ENCODE data around the gene TMEM9B.
"Not testable (repeated sequence)": the region's sequence is repeated elsewhere in the genome, so short reads cannot be mapped to it uniquely, and the experiment has no call there.

The TMEM9B gene

GRCh38 chr11:8971924-8972316, 7.7 kb upstream of the TMEM9B start:
- no peak for DNase-seq

DNA sequence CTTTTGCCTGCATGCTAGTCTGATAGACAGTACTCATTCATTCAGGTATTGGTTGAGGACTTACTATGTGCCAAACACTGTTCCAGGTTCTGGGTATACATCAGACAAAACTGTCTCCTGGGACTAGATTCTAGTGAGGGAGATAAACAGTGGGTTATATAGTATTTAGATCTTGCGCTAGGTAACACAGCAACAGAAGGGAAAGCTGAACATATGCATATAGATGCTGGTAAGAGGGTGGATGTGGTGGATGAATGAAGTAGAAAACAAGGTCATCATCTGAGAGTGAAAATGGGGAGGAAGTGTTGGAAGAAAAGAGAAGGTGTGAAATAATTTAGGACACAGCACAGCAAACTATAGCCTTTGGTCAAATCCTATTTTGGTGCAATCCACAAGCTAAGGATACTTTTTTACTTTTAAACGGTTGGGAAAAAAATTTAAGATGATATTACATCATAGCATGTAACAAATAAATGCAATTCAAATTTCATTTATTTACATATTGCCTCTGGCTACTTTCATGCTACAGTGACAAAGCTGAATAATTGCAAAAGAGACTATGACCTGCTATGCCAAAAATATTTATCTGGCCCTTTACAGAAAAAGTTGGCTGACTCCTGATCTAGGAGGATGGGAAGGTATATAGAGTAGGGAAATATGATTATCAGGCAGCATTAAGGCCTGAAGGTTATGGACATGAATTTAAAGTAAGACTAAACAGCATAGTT, 7.1 kb upstream of the TMEM9B start:
- DNase-seq, result no peak

- no peak for DNase-seq
Measured at GRCh38 chr11:8967184-8967583, 2.9 kb upstream of the TMEM9B start.

- DNase-seq, result no peak
Measured at GRCh38 chr11:8963569-8964323, 496 bp downstream of the TMEM9B start.

DNA sequence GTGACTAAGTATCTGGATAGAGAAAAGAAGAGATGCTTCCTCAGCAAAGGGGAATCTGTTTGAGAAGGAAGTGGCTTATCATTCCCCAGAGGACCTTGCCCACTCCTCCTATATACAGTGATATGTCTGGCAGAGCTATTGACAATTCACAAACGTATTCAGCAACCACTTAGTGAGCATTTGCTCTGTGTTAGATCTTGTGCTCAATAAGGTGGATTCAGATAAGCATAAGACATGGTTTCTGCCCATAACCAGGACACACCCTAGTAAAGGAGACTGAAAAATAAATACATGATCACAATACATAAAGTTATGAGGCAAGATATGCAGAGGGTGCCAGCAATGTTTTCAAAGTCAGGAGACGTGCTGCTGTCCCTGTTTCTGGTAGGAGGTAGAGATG, 1.4 kb downstream of the TMEM9B start:
- no peak for DNase-seq

DNA sequence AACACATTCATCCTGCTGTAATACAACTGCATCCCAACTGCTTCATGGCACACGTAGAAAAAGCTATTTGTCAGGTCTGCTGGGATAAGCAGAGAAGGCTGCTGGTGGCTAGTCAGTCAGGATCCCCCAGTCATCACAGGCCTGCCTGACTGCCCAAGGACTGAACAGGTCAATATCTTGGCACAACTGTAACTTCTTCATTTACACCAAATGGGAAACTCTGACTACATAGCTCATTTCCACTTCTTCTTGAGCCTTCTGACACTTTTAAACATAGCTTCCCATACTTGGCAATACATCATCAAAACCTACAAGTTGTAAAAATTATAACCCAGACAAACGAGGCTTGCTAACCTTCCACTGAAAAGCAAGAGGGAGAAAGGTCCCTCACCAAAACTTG, 2.8 kb downstream of the TMEM9B start:
- no peak for DNase-seq

GRCh38 chr11:8959546-8960166, 4.6 kb downstream of the TMEM9B start:
- DNase-seq, result peak; percentile 83

DNA sequence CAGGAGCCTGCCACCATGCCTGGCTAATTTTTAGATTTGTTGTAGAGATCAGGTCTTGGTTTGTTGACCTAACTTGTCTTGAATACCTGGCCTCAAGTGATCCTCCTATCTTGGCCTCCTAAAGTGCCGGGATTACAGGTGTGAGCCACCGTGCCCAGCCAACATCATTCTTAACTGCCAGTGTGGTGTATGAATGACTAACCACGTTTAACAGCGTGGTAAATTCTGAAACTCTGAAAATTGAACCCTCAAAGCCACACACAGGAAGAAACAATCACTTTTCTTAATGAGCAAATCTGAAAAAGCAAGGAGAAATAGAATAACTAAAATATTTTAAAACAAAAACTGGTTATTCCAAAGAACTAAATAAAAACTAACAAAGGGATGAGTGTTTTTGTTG, 7.4 kb downstream of the TMEM9B start:
- DNase-seq, result no peak

DNA sequence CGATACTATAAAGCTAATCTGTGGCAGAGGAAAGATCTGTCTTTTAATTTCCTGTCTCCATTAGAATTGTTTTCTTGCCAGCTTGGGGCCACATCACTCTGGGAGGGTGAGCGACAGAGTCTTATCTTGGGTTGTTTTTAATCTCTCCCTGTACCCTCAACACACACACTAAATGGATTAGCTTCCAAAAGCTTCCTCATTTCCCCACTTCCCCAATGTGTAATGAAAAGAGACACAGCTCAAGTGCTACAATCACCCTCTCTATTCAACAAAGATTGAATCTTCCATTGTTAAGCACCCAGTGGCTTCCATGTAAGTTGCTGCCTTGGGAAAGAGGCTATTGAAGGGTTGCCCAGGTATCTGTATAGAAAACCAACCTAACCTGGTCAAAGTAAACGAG, 15.4 kb downstream of the TMEM9B start:
- no peak for DNase-seq

- peak; percentile 61 for DNase-seq
Measured at GRCh38 chr11:8947230-8947943, 16.9 kb downstream of the TMEM9B start.

DNA sequence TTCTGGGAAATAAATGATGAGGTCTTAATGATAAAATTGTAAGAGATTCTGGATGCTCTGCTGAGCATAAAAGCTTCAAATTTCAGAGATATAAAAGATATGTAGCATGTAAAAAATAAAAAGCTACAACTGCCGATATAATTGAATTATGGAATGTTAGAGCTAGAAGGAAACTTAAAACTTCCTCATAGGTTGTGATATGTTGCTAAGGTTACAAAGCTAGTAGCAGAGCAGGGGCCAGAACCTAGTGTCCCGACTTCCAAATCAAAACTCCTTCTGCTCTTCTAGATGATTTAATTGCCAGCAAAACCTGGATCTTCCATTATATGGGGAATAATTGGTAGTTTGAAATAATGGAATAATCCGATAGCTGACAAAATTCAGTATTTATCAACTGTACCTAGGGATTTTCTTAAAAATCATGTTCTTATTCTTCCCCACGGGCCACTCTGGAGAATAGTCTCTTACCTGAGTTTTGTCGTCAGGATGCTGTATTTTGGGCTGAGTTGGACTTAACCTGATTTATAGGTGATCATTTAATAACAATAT, 21.6 kb downstream of the TMEM9B start, which contains the start of gene ASCL3:
Gene ASCL3 (minus strand): TSS at position 499 of the 549 bp plus-strand sequence. CDS start 4,855 bp downstream, outside the sequence.
- DNase-seq, result no peak

- no peak for DNase-seq
Measured at GRCh38 chr11:8941341-8942103, 22.7 kb downstream of the TMEM9B start.

- no peak for DNase-seq
Measured at GRCh38 chr11:8937659-8938058, 26.6 kb downstream of the TMEM9B start.

DNA sequence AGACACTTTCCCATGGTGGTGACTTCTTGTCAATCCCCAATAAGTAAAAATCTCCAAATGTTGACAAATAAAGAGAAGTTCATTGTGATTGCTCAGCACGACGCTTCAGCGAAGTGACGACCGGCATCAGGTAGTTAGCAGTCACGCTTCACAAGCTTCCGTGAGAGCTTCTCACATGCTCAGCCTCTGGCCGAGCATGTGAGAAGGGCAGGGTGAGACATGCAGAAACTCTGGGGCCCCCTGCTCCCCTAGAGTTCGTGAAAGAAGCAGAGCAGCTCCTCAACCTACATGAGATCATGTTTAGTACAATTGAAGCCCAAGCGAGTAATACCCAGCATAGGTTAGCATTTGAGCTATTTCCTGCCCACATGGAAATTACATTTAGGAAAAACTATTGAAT, 27.1 kb downstream of the TMEM9B start:
- DNase-seq, result no peak

- DNase-seq, result not testable (repeated sequence)
Measured at GRCh38 chr11:8935789-8936188, 28.5 kb downstream of the TMEM9B start.

DNA sequence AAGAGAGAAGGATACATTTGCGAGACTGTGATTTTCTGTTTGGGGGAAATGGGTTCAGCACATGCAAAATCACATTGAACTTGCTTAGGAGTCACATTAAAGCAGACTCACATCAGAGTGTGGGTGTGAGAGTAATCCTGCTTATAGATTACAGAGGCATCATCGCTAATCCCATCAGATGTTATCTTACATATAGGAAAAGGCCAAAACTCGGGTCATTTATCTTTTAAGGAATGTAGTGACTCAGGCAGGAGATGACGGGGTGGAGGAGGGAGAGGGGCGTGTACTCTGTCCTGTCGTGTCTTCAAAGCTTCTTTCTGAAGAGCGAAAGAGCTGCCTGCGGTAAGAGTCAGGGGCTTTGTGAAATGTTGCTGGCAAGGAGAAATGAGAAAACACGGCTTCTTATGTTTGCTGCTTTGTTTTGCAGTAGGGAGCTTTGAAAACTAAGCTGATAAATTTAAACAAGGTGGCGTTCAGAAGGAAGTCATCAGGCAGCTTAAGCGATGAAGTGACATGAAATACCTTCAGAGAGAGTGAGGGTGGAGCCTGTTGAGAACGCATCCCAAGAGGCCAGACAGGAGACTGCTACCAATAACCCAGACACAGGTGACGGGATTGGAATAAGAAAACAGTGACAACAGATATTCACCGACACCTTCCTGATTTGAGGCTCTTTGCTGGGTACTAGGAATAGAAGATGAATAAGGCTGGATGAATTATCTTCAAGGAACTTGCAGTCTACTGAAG, 29.3 kb downstream of the TMEM9B start:
- peak; percentile 81 for DNase-seq

DNA sequence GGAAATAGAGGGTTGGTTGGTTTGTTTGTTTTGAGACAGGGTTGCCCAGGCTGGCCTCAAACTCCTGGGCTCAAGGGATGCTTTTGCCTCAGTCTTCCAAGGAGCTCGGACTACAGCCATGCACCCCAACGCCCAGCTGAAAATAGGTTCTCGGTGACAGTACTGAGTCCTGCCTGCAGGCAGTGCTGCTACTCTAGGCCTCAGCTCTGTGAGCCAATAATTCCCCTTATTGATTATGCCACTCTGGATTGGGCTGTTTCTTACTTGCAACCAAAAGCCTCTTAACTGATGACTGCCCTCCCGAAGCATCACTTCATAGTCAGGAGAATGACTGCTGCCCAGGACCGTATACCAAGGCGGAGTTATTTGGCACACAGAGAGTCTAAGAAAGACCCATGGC, 30.3 kb downstream of the TMEM9B start:
- no peak for DNase-seq

DNA sequence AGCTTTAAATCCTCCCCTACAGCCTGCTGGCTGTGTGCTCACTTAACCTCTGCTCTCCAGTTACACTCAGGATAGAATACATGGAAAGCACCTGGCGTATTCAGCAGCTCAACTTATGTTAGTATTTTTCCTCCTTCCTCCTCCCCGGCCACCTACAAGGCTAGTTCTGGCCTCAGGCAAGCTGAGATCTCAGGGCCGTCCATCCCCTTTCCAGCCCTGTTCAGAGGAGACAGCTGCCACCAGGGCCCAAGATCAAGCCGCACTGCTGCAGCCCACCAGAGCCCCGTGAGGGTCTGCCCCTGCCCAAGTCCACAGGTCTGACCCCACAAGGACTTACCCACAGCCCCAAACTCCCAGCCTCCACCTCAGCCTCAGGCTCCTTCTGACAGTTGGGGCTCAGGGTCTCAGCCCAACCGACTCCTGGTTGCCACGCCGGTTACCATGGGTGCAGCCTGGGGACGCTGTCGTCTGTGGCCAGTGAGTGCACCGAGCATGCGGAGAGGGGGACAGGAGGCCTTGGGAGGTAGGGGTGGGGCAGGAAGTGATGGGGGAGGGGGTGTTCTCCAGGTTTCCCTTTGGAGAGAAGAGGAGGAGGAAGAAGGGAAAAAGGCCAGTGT, 31.6 kb downstream of the TMEM9B start, which contains the start of gene C11orf16:
Gene C11orf16 (minus strand): TSS at position 384 of the 617 bp plus-strand sequence. CDS start 639 bp downstream, outside the sequence.
- no peak for DNase-seq

DNA sequence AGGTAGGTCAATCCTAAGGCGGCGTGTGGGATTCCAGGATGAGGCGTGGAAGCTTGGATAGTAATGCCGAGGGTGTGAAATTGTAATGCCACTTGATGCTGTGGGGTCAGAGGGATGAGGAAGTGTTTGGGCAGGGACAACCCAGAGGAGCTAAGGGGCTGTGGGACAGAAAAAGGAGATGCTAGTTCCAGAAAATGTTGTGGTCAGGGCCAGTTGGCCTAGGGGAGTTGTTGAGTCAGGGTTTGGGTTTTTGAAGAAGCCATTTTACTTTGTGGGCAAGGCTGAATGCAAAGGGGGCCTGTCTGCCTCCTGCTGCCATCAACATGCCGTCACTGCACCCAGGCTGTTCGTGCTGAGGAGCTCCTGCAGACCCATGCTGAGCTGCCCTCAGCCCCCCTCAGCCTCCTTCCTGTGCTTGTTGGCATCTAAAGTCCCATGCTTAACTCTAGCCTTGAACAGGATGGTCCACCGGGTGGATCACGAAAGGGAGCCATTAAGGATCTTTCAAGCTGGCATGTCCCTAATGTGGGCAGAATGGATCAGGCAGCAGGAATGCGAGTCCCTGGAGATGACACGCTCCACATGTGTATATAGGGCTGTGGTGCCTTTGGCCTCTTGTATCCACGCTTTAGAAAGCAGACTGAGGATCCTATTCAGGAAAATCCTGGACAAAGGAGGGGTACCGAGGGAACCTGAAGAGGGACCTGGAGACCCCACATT, 33.6 kb downstream of the TMEM9B start:
- DNase-seq, result no peak
